Skin epidermis (tissue), 12 donors: ENCODE measurements around the gene NDUFC1.
"Not testable (repeated sequence)": the region's sequence is repeated elsewhere in the genome, so short reads cannot be mapped to it uniquely, and the experiment has no call there.

Source experiments
- H3K27ac ChIP-seq, 21 experiments: fragments of 200-600 bp; sonication (generic) in 11 of 21; one replicate each; pipeline ENCODE4 v1.5.0; 2020; ENCODE audit warnings: mild to moderate bottlenecking in 3 of 21, inconsistent platforms in 2 of 21, moderate library complexity in 2 of 21
- H3K4me3 ChIP-seq, 7 experiments: fragments of 200-600 bp; sonication (generic) in 2 of 7; one replicate each; pipeline ENCODE4 v1.5.0; 2020; ENCODE audit warnings: inconsistent platforms in 2 of 7, mild to moderate bottlenecking in 2 of 7, moderate library complexity in 1 of 7

The NDUFC1 gene

GRCh38 chr4:139256349-139256748, 45.9 kb downstream of the NDUFC1 start:
- Histone ChIP-seq H3K27ac (no peak overlapping the region), H3K4me3 (no peak overlapping the region)

GRCh38 chr4:139255581-139255980, 46.7 kb downstream of the NDUFC1 start:
- H3K27ac ChIP-seq, H3K4me3 ChIP-seq: not testable (repeated sequence)

GRCh38 chr4:139253713-139254112, 48.6 kb downstream of the NDUFC1 start:
- peak overlapping the region in 1 of 21 experiments; percentile 26 for H3K27ac ChIP-seq
- H3K4me3 ChIP-seq: no peak overlapping the region

GRCh38 chr4:139253046-139253445, 49.2 kb downstream of the NDUFC1 start:
- H3K27ac ChIP-seq: no peak overlapping the region

GRCh38 chr4:139247700-139248238, 54.5 kb downstream of the NDUFC1 start:
- no peak overlapping the region for H3K4me3 ChIP-seq
- no peak overlapping the region for H3K27ac ChIP-seq

More at GRCh38 chr4:139253046-139253445, 49.2 kb downstream of the NDUFC1 start:
- H3K4me3 ChIP-seq: no peak overlapping the region

- no peak overlapping the region for H3K27ac ChIP-seq
- H3K4me3 ChIP-seq: no peak overlapping the region
These were observed 55.0 kb downstream of the NDUFC1 start for GRCh38 chr4:139247241-139247640.

GRCh38 chr4:139246166-139246565, 56.1 kb downstream of the NDUFC1 start:
- H3K27ac ChIP-seq: peak overlapping the region in 1 of 21 experiments; percentile 17

GRCh38 chr4:139245590-139245989, 56.7 kb downstream of the NDUFC1 start:
- H3K27ac ChIP-seq: peak overlapping the region in 1 of 21 experiments; percentile 17
- no peak overlapping the region for H3K4me3 ChIP-seq

More at GRCh38 chr4:139246166-139246565, 56.1 kb downstream of the NDUFC1 start:
- H3K4me3 ChIP-seq: no peak overlapping the region

- no peak overlapping the region for H3K4me3 ChIP-seq
- H3K27ac ChIP-seq: peak overlapping the region in 18 of 21 experiments; percentile 42 to 77 (median 66)
These were observed 58.6 kb downstream of the NDUFC1 start for GRCh38 chr4:139243448-139244365.

- no peak overlapping the region for H3K4me3 ChIP-seq
- H3K27ac ChIP-seq: peak overlapping the region in 16 of 21 experiments; percentile 26 to 77 (median 60)
These were observed 59.7 kb downstream of the NDUFC1 start for GRCh38 chr4:139242511-139243051.

GRCh38 chr4:139241784-139242151, 60.5 kb downstream of the NDUFC1 start:
- Histone ChIP-seq H3K27ac (no peak overlapping the region), H3K4me3 (no peak overlapping the region)

GRCh38 chr4:139241086-139241783, 61.0 kb downstream of the NDUFC1 start:
- H3K4me3 ChIP-seq: no peak overlapping the region
- H3K27ac ChIP-seq: no peak overlapping the region
